Activated naive CD4-positive, alpha-beta T cell treated with anti-CD3 and anti-CD28 coated beads, Interleukin-2, amount 50 U/mL, for 24 hours (primary cell): ENCODE data around the gene SMOC2.

ENCODE experiments used
- H3K27ac Mint-ChIP-seq: one replicate; pipeline ENCODE4 v1.8.0; 2021; ENCODE audit warnings: mild to moderate bottlenecking, mixed read lengths
- H3K27me3 Mint-ChIP-seq: one replicate; pipeline ENCODE4 v1.8.0; 2021; ENCODE audit warnings: mixed read lengths
- H3K36me3 Mint-ChIP-seq: one replicate; pipeline ENCODE4 v1.8.0; 2021; ENCODE audit warnings: mixed read lengths
- H3K4me1 Mint-ChIP-seq: one replicate; pipeline ENCODE4 v1.8.0; 2021; ENCODE audit warnings: mixed read lengths
- H3K4me3 Mint-ChIP-seq: one replicate; pipeline ENCODE4 v1.8.0; 2021; ENCODE audit warnings: mild to moderate bottlenecking, mixed read lengths
- H3K9me3 Mint-ChIP-seq: one replicate; pipeline ENCODE4 v1.8.0; 2021; ENCODE audit warnings: mixed read lengths

The SMOC2 gene

DNA sequence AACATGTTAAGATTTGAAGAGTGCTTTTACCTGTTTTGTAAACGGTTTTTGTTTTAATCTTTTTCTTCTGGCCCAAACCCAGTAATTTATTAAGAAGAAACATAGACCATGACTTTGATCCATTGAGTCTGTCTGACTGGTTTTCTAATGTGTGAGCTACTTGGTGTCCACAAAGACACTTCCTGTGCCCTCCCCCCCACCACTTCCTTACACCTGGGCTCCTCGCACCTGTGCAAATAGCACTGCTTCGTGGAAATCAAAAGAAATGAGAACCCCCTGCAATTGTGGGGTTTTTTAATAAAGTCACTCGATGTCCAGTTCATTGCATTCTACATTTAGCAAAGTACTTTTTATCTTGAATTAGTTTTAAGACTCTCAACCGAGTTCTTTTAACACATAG lies 65.5 kb downstream of the SMOC2 start:
- H3K36me3 Mint-ChIP-seq: no peaks in the 10 kb centered on the region
- H3K9me3 Mint-ChIP-seq: no peaks in the 10 kb centered on the region
- no peak overlapping the region for H3K4me3 Mint-ChIP-seq
- no peaks in the 10 kb centered on the region for H3K27me3 Mint-ChIP-seq
- H3K4me1 Mint-ChIP-seq: no peaks in the 10 kb centered on the region
- H3K27ac Mint-ChIP-seq: no peak overlapping the region

DNA sequence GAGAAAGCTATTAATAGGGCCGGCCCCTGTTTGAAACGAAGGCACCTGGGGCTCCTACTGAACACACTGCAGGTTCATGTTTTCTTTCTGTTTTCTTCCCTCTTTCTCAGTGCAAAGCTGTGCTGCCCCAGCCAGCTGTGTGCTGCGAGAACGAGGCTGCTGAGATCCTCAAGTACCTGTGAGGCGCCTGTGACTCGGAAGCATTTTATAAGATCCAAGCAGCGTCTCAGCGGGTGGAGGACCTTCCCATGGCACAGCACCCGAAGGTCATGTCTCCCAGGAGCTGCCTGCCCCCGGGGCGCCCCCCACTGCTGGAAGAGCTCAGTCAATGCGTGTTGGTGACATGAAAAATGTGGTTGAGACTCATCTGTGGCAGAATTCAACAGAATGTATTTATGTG lies 66.3 kb downstream of the SMOC2 start:
- Mint-ChIP-seq H3K27me3 (no peaks in the 10 kb centered on the region), H3K4me3 (no peak overlapping the region), H3K27ac (no peak overlapping the region), H3K9me3 (no peaks in the 10 kb centered on the region), H3K4me1 (no peaks in the 10 kb centered on the region), H3K36me3 (no peaks in the 10 kb centered on the region)

DNA sequence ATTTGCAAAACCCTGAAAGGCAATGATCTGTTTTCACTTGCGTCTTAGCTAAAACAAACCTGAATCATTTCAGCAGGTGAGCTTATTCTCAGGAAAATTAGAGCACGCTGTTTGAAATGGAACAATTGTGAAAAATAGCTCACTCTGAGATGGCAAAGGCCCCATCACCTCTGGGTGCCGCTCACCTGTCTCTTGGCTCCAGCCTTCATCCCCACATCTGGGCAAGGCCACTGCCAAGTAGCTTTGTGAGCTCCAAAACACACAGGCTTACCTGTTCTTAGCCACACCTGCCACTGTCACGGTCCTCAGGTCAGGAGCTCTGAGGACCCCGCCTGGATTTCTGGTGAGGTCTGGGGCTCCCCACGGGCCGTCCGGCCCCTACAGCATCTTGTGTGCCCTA lies 66.7 kb downstream of the SMOC2 start:
- H3K27me3 Mint-ChIP-seq: no peaks in the 10 kb centered on the region
- no peaks in the 10 kb centered on the region for H3K9me3 Mint-ChIP-seq
- H3K27ac Mint-ChIP-seq: no peak overlapping the region
- no peaks in the 10 kb centered on the region for H3K36me3 Mint-ChIP-seq
- no peaks in the 10 kb centered on the region for H3K4me1 Mint-ChIP-seq
- H3K4me3 Mint-ChIP-seq: no peak overlapping the region

DNA sequence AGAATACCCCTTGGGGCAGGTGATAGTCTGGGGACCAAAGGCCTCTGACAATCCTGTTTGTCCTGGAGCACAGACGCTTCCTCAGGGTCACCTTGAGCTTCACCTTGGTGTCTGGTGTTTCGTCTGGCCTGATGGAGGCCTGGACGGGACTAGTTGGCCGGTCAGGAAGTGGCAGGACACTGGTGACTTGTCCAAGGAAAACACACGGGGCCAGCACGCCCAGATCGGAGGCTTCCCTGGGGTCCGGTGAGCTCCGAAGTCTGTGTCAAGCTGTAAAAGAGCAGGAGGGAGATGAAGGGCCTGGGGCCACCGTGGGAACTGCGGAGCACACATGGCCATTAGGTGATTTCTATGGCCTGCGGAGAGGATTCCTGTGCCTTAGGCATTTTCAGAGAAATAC lies 67.9 kb downstream of the SMOC2 start:
- no peaks in the 10 kb centered on the region for H3K27me3 Mint-ChIP-seq
- no peak overlapping the region for H3K4me3 Mint-ChIP-seq
- H3K36me3 Mint-ChIP-seq: no peaks in the 10 kb centered on the region
- no peaks in the 10 kb centered on the region for H3K9me3 Mint-ChIP-seq
- no peak overlapping the region for H3K27ac Mint-ChIP-seq
- no peaks in the 10 kb centered on the region for H3K4me1 Mint-ChIP-seq

- no peaks in the 10 kb centered on the region for H3K9me3 Mint-ChIP-seq
- H3K36me3 Mint-ChIP-seq: no peaks in the 10 kb centered on the region
- no peaks in the 10 kb centered on the region for H3K27me3 Mint-ChIP-seq
Measured at GRCh38 chr6:168513766-168514165, 72.8 kb downstream of the SMOC2 start.

DNA sequence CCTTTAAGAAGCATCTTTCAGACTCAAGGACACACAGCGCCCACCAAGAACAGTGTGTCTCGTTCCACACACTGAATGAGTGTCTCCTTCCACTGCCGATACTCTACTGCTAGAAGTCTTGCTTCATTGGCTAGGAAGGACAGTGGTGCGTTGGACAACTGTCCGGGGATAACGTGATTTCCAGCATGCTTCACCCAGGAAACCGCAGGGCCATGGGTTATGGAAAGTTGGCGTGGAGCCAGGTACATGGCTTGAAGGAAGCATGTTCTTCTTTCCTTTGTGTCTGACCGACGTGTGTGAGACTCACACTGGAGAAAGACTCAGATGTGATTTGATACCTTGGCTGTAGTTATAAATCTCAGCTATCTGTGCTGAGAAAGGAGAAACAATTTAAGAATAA lies 73.2 kb downstream of the SMOC2 start:
- Mint-ChIP-seq H3K36me3 (no peaks in the 10 kb centered on the region), H3K27me3 (no peaks in the 10 kb centered on the region), H3K4me3 (no peak overlapping the region), H3K27ac (no peak overlapping the region), H3K9me3 (no peaks in the 10 kb centered on the region), H3K4me1 (no peaks in the 10 kb centered on the region)

More at GRCh38 chr6:168513766-168514165, 72.8 kb downstream of the SMOC2 start:
- Mint-ChIP-seq H3K27ac (no peak overlapping the region), H3K4me3 (no peak overlapping the region), H3K4me1 (no peaks in the 10 kb centered on the region)

DNA sequence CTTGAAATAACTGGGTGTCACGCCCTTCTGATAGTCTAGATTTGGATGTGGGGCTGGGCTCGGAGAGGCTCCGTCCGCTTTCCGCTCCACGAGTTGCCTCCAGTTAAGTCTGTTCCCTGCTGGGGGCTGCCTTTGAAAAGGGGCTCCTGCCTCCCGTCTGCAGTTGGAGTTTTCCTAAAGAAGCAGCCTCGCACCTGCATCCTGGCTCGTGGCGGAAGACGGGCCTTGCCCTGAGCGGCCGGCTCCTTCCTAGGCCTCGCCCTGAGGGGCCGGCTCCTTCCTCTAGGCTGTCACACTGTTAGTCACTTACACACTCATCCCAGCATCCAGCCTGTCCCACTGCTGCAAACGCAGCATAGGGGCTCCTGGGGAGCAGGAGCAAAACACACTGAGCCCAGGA lies 74.4 kb downstream of the SMOC2 start:
- Mint-ChIP-seq H3K4me1 (no peaks in the 10 kb centered on the region), H3K36me3 (no peaks in the 10 kb centered on the region), H3K4me3 (no peak overlapping the region)

GRCh38 chr6:168516944-168517741 lies 76.2 kb downstream of the SMOC2 start:
- H3K9me3 Mint-ChIP-seq: no peaks in the 10 kb centered on the region
- H3K27me3 Mint-ChIP-seq: no peaks in the 10 kb centered on the region
- H3K4me3 Mint-ChIP-seq: no peak overlapping the region
- no peaks in the 10 kb centered on the region for H3K36me3 Mint-ChIP-seq
- H3K4me1 Mint-ChIP-seq: no peaks in the 10 kb centered on the region
- H3K27ac Mint-ChIP-seq: no peak overlapping the region

More for the DNA sequence above, 74.4 kb downstream of the SMOC2 start:
- Mint-ChIP-seq H3K9me3 (no peaks in the 10 kb centered on the region), H3K27ac (no peak overlapping the region), H3K27me3 (no peaks in the 10 kb centered on the region)

DNA sequence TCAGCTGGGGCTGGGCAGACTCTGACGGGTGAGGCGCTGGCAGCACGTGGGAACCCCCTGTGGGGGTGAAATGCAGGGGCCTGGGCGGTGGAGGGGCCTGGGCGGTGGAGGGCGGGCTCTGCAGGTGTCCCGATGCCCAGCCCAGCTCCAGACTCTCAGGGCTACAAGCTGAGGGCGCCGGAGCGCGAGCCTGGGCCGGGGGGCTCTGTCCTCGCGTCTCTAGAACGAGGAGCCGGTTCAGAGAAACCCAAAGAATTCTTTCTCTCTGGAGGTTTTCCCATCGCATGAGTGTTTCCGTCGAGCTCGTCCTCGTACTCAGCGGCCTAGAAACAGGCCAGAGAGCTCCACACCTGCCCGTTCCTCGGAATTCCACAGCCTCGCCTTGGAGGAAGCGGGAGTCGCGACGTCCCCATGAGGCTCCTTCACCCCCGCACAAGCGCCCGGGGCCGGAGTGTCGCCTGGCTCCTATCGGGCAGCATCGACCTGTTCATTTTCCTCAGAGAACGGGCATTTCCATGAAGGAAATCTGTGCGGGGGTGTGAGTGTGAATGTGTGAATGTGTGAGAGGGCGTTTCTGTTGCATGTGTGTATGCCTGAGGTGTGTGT lies 76.9 kb downstream of the SMOC2 start:
- Mint-ChIP-seq H3K27me3 (peaks cover 2% of the 10 kb centered on the region), H3K4me1 (no peaks in the 10 kb centered on the region), H3K9me3 (no peaks in the 10 kb centered on the region), H3K27ac (no peak overlapping the region), H3K4me3 (no peak overlapping the region), H3K36me3 (no peaks in the 10 kb centered on the region)

DNA sequence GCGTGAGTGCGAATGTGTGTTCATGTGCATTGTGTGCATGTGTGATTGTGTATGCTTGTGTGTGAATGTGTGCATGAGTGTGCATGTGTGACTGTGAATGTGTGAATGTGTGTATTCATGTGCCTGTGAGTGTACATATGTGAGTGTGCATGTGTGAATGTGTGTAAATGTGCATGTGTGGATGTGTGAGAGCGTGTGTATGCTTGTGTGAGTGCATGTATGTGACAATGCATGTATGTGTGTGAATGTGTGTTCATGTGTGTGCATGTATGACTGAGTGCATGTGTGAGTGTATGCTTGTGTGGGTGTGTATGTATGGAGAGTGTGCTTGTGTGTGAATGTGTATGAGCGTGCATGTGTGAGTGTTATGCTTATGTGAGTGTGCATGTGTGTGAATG lies 77.4 kb downstream of the SMOC2 start:
- Mint-ChIP-seq H3K27me3 (peaks cover 2% of the 10 kb centered on the region), H3K36me3 (no peaks in the 10 kb centered on the region), H3K4me3 (no peak overlapping the region), H3K27ac (no peak overlapping the region), H3K9me3 (no peaks in the 10 kb centered on the region), H3K4me1 (no peaks in the 10 kb centered on the region)

DNA sequence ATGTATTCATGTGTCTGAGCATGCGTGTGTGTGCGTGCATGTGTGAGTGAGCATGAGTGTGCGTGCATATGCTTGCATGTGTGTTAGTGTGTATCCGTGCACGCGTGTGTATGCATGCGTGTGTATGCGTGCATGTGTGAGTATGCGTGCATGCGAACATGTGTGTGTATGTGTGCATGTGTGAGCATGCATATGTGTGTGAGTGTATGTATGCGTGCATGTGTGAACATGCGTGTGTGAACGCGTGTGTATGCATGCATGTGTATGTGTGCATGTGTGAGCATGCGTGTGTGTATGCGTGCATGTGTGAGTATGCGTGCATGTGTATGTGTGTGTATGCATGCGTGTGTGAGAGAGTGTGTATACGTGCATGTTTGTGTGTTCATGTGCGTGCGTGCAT lies 77.9 kb downstream of the SMOC2 start:
- no peaks in the 10 kb centered on the region for H3K4me1 Mint-ChIP-seq
- H3K36me3 Mint-ChIP-seq: no peaks in the 10 kb centered on the region
- no peak overlapping the region for H3K27ac Mint-ChIP-seq
- H3K4me3 Mint-ChIP-seq: no peak overlapping the region
- H3K9me3 Mint-ChIP-seq: no peaks in the 10 kb centered on the region
- H3K27me3 Mint-ChIP-seq: peaks cover 2% of the 10 kb centered on the region

DNA sequence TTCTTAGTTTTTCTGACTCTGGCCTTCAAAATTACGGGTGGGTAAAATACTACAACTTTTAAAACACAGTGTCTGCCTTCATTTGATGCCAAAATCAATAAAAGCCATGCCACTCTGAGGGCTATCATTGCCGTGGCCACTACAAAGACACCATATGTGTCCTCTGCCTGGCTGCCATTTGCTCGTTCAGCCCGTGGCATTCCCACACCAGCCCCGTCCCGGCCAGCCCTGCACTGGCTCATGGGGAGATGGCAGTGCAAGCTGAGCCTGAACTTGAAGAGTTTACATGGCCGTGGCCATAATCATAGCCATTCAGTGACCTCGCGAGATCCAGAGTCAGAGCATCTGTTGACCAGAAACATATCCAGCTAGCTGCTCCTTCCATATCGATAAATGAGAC lies 79.2 kb downstream of the SMOC2 start:
- Mint-ChIP-seq H3K27ac (no peak overlapping the region), H3K4me3 (no peak overlapping the region), H3K36me3 (no peaks in the 10 kb centered on the region), H3K27me3 (peaks cover 2% of the 10 kb centered on the region), H3K4me1 (no peaks in the 10 kb centered on the region), H3K9me3 (no peaks in the 10 kb centered on the region)

- H3K4me3 Mint-ChIP-seq: no peak overlapping the region
- peaks cover 2% of the 10 kb centered on the region for H3K27me3 Mint-ChIP-seq
Measured at GRCh38 chr6:168524571-168525001, 83.6 kb downstream of the SMOC2 start.

DNA sequence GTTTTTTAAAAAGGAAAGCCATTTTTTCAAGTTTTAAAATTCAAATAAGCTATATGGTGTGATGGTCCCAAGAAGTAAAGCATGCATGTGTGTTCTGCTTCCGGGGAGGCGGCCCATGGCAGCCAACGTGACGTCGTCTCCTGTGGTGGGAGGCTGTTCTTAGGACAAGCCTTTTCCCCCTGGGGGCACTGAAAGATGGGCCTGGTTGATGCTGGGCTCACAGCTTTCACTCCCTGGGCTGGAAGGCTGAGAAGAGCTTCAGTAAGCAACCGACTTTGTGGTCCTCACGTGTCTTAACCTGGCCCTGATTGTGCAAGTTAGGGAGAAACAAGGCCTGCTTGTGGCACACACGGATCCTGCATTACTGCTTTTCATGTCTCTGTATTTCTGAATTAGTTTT lies 84.1 kb downstream of the SMOC2 start:
- no peaks in the 10 kb centered on the region for H3K36me3 Mint-ChIP-seq
- no peaks in the 10 kb centered on the region for H3K9me3 Mint-ChIP-seq
- H3K4me1 Mint-ChIP-seq: no peaks in the 10 kb centered on the region
- H3K27ac Mint-ChIP-seq: no peak overlapping the region
- no peak overlapping the region for H3K4me3 Mint-ChIP-seq
- peaks cover 2% of the 10 kb centered on the region for H3K27me3 Mint-ChIP-seq

More at GRCh38 chr6:168524571-168525001, 83.6 kb downstream of the SMOC2 start:
- H3K9me3 Mint-ChIP-seq: no peaks in the 10 kb centered on the region
- H3K4me1 Mint-ChIP-seq: no peaks in the 10 kb centered on the region
- H3K36me3 Mint-ChIP-seq: no peaks in the 10 kb centered on the region
- H3K27ac Mint-ChIP-seq: no peak overlapping the region

DNA sequence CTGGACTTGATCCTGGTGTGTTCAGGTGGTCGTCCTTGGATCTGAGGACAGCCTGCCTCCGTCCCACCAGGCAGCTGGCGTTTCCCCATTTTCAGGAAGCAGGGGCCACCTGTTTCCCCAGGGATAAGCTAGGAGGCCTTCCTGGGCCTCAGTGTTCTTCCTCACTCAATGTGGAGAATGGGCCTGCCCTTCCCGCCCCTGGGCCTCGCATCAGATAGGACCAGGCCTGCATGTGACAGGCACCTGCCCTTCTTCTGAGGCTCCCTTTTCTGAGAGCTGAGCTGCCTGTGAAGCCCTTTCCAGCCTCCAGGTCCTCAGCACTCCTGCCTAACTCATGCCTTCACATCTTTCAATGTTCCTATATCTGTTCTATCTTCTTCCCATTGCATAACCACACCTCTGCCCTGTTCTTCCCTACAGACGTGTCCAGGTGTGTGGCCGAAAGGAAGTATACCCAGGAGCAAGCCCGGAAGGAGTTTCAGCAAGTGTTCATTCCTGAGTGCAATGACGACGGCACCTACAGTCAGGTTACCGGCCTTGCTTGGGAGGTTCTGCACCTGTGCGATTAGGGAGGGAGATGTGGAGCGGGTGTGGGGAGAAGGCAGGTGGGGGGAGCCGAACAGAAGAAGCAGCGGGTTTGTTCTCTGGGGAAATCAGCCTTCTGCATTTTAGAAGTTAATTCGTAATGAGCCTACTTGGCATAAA lies 85.1 kb downstream of the SMOC2 start:
- no peak overlapping the region for H3K27ac Mint-ChIP-seq
- H3K4me1 Mint-ChIP-seq: no peaks in the 10 kb centered on the region
- peaks cover 2% of the 10 kb centered on the region for H3K27me3 Mint-ChIP-seq
- no peaks in the 10 kb centered on the region for H3K36me3 Mint-ChIP-seq
- no peak overlapping the region for H3K4me3 Mint-ChIP-seq
- no peaks in the 10 kb centered on the region for H3K9me3 Mint-ChIP-seq

GRCh38 chr6:168526841-168527281 lies 85.9 kb downstream of the SMOC2 start:
- Mint-ChIP-seq H3K4me1 (no peaks in the 10 kb centered on the region), H3K27ac (no peak overlapping the region), H3K9me3 (no peaks in the 10 kb centered on the region), H3K27me3 (peaks cover 2% of the 10 kb centered on the region), H3K36me3 (no peaks in the 10 kb centered on the region), H3K4me3 (no peak overlapping the region)
